HEK293 (cell line): ENCODE results near the gene KANK2.

ENCODE experiments used
- CTCF ChIA-PET: fragments of 350-600 bp; formaldehyde crosslinking; extraction: SDS; loops from one replicate; lab custom pipeline; 2021; ENCODE audit warnings: antibody characterized with exemption; lab: Yijun Ruan, JAX
- POLR2A ChIA-PET: fragments of 300-600 bp; formaldehyde crosslinking; extraction: SDS; loops from one replicate; lab custom pipeline; 2020; ENCODE audit warnings: antibody characterized with exemption, inconsistent platforms; lab: Yijun Ruan, JAX
- H3K27ac ChIP-seq: fragments of 200-500 bp; sonication (Bioruptor generic); 2 replicates; pipeline ENCODE4 v1.5.1; 2014; ENCODE audit warnings: low read depth, low read length, control low read depth, inconsistent platforms; ENCODE audit errors: extremely low read depth
- H3K36me3 ChIP-seq, 2 experiments: fragments of 200-500 bp in 1 of 2; sonication (Bioruptor generic) in 1 of 2; 1 replicate in 1 of 2; 2 replicates in 1 of 2; pipeline ENCODE4 v1.5.1; 2014 to 2017; ENCODE audit warnings: inconsistent platforms in 2 of 2, low read length in 2 of 2; ENCODE audit not compliant: control insufficient read depth in 2 of 2, insufficient read depth in 1 of 2
- H3K4me1 ChIP-seq: fragments of 200-500 bp; sonication (Bioruptor generic); 2 replicates; pipeline ENCODE4 v1.5.1; 2014; ENCODE audit warnings: mild to moderate bottlenecking, low read length, inconsistent platforms; ENCODE audit not compliant: control insufficient read depth, insufficient read depth
- H3K4me3 ChIP-seq: 2 replicates; pipeline ENCODE4 v1.5.1; 2011; ENCODE audit warnings: low read depth, mild to moderate bottlenecking, control low read depth, low read length, moderate library complexity
- H3K9me3 ChIP-seq: fragments of 200-500 bp; sonication (Bioruptor generic); 2 replicates; pipeline ENCODE4 v1.5.1; 2014; ENCODE audit warnings: low read depth, low read length, inconsistent platforms; ENCODE audit not compliant: control insufficient read depth, insufficient read depth
- GLIS1 ChIP-seq: fragments of 450-650 bp; formaldehyde crosslinking; IDR thresholded peaks from 2 replicates; pipeline ENCODE4 v1.5.1; 2016; ENCODE audit warnings: missing biosample characterization, missing genetic modification characterization
- HOXA7 ChIP-seq: sonication (generic); formaldehyde crosslinking; IDR thresholded peaks from 2 replicates; pipeline ENCODE4 v1.8.1; 2022; ENCODE audit warnings: missing genetic modification reagents, borderline replicate concordance
- SCRT2 ChIP-seq: fragments of 450-650 bp; formaldehyde crosslinking; IDR thresholded peaks from 2 replicates; pipeline ENCODE4 v1.5.1; 2016; ENCODE audit warnings: missing biosample characterization, missing genetic modification characterization
- YY2 ChIP-seq: fragments of 450-650 bp; formaldehyde crosslinking; IDR thresholded peaks from 2 replicates; pipeline ENCODE4 v1.5.1; 2016; ENCODE audit warnings: missing biosample characterization, missing genetic modification characterization
- ZIC2 ChIP-seq: fragments of 450-650 bp; formaldehyde crosslinking; IDR thresholded peaks from 2 replicates; pipeline ENCODE4 v1.5.1; 2016; ENCODE audit warnings: missing biosample characterization, missing genetic modification characterization
- ZNF10 ChIP-seq: fragments of 450-650 bp; formaldehyde crosslinking; IDR thresholded peaks from 2 replicates; pipeline ENCODE4 v1.5.1; 2017; ENCODE audit warnings: missing biosample characterization, missing genetic modification characterization
- ZNF133 ChIP-seq: fragments of 450-650 bp; formaldehyde crosslinking; IDR thresholded peaks from 2 replicates; pipeline ENCODE4 v1.5.1; 2016; ENCODE audit warnings: missing biosample characterization, missing genetic modification characterization
- ZNF2 ChIP-seq: fragments of 450-650 bp; formaldehyde crosslinking; IDR thresholded peaks from 2 replicates; pipeline ENCODE4 v1.5.1; 2016; ENCODE audit warnings: missing biosample characterization, missing genetic modification characterization
- ZNF214 ChIP-seq: fragments of 450-650 bp; formaldehyde crosslinking; IDR thresholded peaks from 2 replicates; pipeline ENCODE4 v1.5.1; 2017; ENCODE audit warnings: missing biosample characterization, mild to moderate bottlenecking, missing genetic modification characterization, borderline replicate concordance
- ZNF350 ChIP-seq: fragments of 450-650 bp; formaldehyde crosslinking; IDR thresholded peaks from 2 replicates; pipeline ENCODE4 v1.5.0; 2017; ENCODE audit warnings: missing biosample characterization, mild to moderate bottlenecking, missing genetic modification characterization
- ZNF366 ChIP-seq: fragments of 450-650 bp; formaldehyde crosslinking; conservative IDR thresholded peaks from 2 replicates; pipeline ENCODE4 v1.5.1; 2016; ENCODE audit warnings: missing biosample characterization, missing genetic modification characterization
- ZNF37A ChIP-seq: fragments of 450-650 bp; IDR thresholded peaks from 2 replicates; pipeline ENCODE4 v1.5.1; 2018; ENCODE audit warnings: missing biosample characterization, missing genetic modification characterization
- ZNF658 ChIP-seq: fragments of 450-650 bp; formaldehyde crosslinking; IDR thresholded peaks from 2 replicates; pipeline ENCODE4; 2016; ENCODE audit warnings: missing biosample characterization, missing genetic modification characterization
- ZNF660 ChIP-seq: fragments of 450-650 bp; IDR thresholded peaks from 2 replicates; pipeline ENCODE4 v1.5.1; 2018; ENCODE audit warnings: missing biosample characterization, mild to moderate bottlenecking, missing genetic modification characterization
- ZNF664 ChIP-seq: fragments of 450-650 bp; formaldehyde crosslinking; IDR thresholded peaks from 2 replicates; pipeline ENCODE4 v1.5.1; 2016; ENCODE audit warnings: missing biosample characterization, missing genetic modification characterization
- ZSCAN23 ChIP-seq: fragments of 450-650 bp; formaldehyde crosslinking; IDR thresholded peaks from 2 replicates; pipeline ENCODE4 v1.5.1; 2016; ENCODE audit warnings: missing biosample characterization, missing genetic modification characterization
- TF ChIP-seq, protein P1 (sequence below): fragments of 450-650 bp; formaldehyde crosslinking; IDR thresholded peaks from 2 replicates; pipeline ENCODE4 v1.5.1; 2016; ENCODE audit warnings: missing biosample characterization, missing genetic modification characterization, borderline replicate concordance
- TF ChIP-seq, protein P2 (sequence below): fragments of 450-650 bp; formaldehyde crosslinking; conservative IDR thresholded peaks from 2 replicates; pipeline ENCODE4 v1.5.1; 2016; ENCODE audit warnings: low read depth, missing biosample characterization, missing genetic modification characterization
- TF ChIP-seq, protein P3 (sequence below): fragments of 450-650 bp; formaldehyde crosslinking; IDR thresholded peaks from 2 replicates; pipeline ENCODE4 v1.5.1; 2016; ENCODE audit warnings: missing biosample characterization, missing genetic modification characterization
- TF ChIP-seq, protein P4 (sequence below): fragments of 450-650 bp; formaldehyde crosslinking; IDR thresholded peaks from 2 replicates; pipeline ENCODE4 v1.5.1; 2016; ENCODE audit warnings: missing biosample characterization, missing genetic modification characterization
- TF ChIP-seq, protein P5 (sequence below): fragments of 450-650 bp; formaldehyde crosslinking; IDR thresholded peaks from 2 replicates; pipeline ENCODE4 v1.5.1; 2016; ENCODE audit warnings: missing biosample characterization, missing genetic modification characterization

KANK2 gene

DNA sequence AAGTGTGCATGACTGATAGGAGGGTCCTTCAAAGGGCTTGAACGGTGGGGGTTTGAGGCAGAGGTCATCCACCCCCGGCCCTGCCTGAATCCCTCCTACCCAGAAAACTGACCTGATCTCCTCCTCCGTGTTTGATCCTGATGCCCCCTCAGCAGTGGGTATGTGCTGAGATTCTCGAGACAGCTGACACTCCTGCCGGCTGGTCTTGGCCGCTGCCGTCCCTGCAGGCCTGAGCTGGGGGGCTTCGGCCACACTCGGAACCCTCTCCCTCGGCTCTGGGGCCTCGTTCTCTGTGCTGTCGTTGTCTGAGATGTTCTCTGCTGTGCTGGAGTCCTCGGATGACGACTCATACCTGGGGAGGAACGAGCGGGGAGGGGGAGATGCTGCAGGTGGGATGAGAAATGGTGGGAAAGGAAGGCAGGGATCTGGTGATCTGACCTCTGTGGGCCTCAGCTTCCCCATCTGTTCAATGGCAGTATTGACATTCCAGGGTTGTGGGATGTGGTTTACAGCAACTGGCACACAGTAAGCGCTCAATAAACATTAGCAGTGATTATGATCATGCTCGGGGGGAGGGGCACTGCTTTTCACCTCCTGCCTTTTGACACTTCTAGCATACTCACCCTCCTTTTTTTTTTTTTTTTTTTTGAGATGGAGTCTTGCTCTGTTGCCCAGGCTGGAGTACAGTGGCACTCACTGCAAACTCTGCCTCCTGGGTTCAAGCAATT, 20.7 kb downstream of the KANK2 start:
- Histone ChIP-seq H3K4me1 (no peaks in the 10 kb centered on the region), H3K36me3 (peaks cover 0 to 54% of the 10 kb centered on the region in 2 experiments; a peak in 2 of 3 replicates), H3K27ac (no peak overlapping the region), H3K4me3 (no peak overlapping the region), H3K9me3 (no peaks in the 10 kb centered on the region)
- peak; percentile 67; the same call in 1 of the 2 replicates for TF ChIP-seq ZNF664 (tag by site-specific recombination)
- TF ChIP-seq, protein P1, sequence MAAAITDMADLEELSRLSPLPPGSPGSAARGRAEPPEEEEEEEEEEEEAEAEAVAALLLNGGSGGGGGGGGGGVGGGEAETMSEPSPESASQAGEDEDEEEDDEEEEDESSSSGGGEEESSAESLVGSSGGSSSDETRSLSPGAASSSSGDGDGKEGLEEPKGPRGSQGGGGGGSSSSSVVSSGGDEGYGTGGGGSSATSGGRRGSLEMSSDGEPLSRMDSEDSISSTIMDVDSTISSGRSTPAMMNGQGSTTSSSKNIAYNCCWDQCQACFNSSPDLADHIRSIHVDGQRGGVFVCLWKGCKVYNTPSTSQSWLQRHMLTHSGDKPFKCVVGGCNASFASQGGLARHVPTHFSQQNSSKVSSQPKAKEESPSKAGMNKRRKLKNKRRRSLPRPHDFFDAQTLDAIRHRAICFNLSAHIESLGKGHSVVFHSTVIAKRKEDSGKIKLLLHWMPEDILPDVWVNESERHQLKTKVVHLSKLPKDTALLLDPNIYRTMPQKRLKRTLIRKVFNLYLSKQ (tag by site-specific recombination), result no peak
- CTCF ChIA-PET, result interaction anchor here (0.7 kb wide), 1 partner anchor 22 kb away, joined by 4 read pairs; no protein-coding TSS in a partner anchor
- POLR2A ChIA-PET, result no interaction called here

DNA sequence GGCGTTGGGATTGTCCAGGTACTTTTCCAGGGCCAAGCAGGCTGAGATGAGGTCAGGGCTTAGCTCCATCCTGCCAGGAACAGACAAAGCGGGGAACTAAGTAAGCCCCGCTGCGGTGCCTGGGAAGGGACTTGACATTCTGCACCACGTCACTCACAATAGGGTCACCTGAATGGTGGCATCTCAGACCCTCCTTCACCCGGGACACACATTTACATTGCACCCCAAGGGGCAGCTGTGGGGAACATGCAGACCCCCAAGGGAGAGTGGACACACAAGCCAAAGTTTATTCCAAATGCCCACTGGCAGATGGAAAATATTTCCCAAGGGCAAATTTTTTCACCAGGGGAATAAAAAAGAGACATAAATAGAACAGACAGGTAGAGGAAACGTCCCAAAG, 21.4 kb downstream of the KANK2 start:
- ChIA-PET POLR2A (no interaction called here), CTCF (no interaction called here)
- TF ChIP-seq HOXA7 (CRISPR knock-in tag) (no peak), ZIC2 (tag by site-specific recombination) (no peak), ZNF658 (tag by site-specific recombination) (no peak), YY2 (tag by site-specific recombination) (no peak), ZNF214 (no peak), ZNF37A (tag by site-specific recombination) (no peak)
- TF ChIP-seq, protein P2, sequence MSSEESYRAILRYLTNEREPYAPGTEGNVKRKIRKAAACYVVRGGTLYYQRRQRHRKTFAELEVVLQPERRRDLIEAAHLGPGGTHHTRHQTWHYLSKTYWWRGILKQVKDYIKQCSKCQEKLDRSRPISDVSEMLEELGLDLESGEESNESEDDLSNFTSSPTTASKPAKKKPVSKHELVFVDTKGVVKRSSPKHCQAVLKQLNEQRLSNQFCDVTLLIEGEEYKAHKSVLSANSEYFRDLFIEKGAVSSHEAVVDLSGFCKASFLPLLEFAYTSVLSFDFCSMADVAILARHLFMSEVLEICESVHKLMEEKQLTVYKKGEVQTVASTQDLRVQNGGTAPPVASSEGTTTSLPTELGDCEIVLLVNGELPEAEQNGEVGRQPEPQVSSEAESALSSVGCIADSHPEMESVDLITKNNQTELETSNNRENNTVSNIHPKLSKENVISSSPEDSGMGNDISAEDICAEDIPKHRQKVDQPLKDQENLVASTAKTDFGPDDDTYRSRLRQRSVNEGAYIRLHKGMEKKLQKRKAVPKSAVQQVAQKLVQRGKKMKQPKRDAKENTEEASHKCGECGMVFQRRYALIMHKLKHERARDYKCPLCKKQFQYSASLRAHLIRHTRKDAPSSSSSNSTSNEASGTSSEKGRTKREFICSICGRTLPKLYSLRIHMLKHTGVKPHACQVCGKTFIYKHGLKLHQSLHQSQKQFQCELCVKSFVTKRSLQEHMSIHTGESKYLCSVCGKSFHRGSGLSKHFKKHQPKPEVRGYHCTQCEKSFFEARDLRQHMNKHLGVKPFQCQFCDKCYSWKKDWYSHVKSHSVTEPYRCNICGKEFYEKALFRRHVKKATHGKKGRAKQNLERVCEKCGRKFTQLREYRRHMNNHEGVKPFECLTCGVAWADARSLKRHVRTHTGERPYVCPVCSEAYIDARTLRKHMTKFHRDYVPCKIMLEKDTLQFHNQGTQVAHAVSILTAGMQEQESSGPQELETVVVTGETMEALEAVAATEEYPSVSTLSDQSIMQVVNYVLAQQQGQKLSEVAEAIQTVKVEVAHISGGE (tag by site-specific recombination), result no peak
- TF ChIP-seq, protein P3, sequence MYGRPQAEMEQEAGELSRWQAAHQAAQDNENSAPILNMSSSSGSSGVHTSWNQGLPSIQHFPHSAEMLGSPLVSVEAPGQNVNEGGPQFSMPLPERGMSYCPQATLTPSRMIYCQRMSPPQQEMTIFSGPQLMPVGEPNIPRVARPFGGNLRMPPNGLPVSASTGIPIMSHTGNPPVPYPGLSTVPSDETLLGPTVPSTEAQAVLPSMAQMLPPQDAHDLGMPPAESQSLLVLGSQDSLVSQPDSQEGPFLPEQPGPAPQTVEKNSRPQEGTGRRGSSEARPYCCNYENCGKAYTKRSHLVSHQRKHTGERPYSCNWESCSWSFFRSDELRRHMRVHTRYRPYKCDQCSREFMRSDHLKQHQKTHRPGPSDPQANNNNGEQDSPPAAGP, result no peak
- Histone ChIP-seq H3K36me3 (peaks cover 0 to 55% of the 10 kb centered on the region in 2 experiments; a peak in 2 of 3 replicates), H3K4me1 (no peaks in the 10 kb centered on the region), H3K4me3 (no peak overlapping the region), H3K27ac (no peak overlapping the region), H3K9me3 (no peaks in the 10 kb centered on the region)

DNA sequence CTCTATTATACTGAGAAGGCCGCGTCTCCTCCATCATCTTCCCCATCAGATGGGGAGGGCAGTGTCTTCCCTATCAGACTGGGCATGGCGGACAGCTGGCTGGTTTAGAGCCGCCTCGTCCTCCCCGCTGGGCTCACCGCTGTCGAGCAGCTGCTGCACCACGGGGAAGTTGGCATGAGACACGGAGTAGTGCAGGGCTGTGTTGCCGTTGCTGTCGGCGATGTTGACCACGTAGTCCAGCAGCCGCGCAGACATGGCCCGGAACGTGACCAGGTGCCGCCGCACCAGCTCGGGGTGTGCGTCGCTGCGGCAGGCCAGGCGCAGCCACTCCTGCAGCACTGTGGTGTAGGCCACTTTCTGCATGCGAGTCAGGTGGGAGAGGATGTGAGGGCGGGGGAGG, 23.0 kb downstream of the KANK2 start:
- H3K27ac ChIP-seq, result no peak overlapping the region
- no peaks in the 10 kb centered on the region for H3K9me3 ChIP-seq
- ChIA-PET CTCF (no interaction called here), POLR2A (no interaction called here)
- H3K4me3 ChIP-seq, result no peak overlapping the region
- H3K4me1 ChIP-seq, result no peaks in the 10 kb centered on the region
- H3K36me3 ChIP-seq, result peaks cover 0 to 71% of the 10 kb centered on the region in 2 experiments; a peak in 2 of 3 replicates
- TF ChIP-seq ZNF10 (tag by site-specific recombination) (no peak), ZNF660 (tag by site-specific recombination) (no peak), ZNF2 (tag by site-specific recombination) (no peak), ZNF366 (tag by site-specific recombination) (no peak), ZSCAN23 (tag by site-specific recombination) (no peak), GLIS1 (no peak), ZNF350 (no peak), SCRT2 (tag by site-specific recombination) (no peak), ZNF133 (tag by site-specific recombination) (no peak)
- TF ChIP-seq, protein P4, sequence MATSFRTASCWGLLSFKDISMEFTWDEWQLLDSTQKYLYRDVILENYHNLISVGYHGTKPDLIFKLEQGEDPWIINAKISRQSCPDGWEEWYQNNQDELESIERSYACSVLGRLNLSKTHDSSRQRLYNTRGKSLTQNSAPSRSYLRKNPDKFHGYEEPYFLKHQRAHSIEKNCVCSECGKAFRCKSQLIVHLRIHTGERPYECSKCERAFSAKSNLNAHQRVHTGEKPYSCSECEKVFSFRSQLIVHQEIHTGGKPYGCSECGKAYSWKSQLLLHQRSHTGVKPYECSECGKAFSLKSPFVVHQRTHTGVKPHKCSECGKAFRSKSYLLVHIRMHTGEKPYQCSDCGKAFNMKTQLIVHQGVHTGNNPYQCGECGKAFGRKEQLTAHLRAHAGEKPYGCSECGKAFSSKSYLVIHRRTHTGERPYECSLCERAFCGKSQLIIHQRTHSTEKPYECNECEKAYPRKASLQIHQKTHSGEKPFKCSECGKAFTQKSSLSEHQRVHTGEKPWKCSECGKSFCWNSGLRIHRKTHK (tag by site-specific recombination), result no peak
- TF ChIP-seq, protein P5, sequence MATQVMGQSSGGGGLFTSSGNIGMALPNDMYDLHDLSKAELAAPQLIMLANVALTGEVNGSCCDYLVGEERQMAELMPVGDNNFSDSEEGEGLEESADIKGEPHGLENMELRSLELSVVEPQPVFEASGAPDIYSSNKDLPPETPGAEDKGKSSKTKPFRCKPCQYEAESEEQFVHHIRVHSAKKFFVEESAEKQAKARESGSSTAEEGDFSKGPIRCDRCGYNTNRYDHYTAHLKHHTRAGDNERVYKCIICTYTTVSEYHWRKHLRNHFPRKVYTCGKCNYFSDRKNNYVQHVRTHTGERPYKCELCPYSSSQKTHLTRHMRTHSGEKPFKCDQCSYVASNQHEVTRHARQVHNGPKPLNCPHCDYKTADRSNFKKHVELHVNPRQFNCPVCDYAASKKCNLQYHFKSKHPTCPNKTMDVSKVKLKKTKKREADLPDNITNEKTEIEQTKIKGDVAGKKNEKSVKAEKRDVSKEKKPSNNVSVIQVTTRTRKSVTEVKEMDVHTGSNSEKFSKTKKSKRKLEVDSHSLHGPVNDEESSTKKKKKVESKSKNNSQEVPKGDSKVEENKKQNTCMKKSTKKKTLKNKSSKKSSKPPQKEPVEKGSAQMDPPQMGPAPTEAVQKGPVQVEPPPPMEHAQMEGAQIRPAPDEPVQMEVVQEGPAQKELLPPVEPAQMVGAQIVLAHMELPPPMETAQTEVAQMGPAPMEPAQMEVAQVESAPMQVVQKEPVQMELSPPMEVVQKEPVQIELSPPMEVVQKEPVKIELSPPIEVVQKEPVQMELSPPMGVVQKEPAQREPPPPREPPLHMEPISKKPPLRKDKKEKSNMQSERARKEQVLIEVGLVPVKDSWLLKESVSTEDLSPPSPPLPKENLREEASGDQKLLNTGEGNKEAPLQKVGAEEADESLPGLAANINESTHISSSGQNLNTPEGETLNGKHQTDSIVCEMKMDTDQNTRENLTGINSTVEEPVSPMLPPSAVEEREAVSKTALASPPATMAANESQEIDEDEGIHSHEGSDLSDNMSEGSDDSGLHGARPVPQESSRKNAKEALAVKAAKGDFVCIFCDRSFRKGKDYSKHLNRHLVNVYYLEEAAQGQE (tag by site-specific recombination), result no peak
